GM10847 (cell line): ENCODE data around the gene PEX14.

Source experiments
- POLR2A ChIP-seq: IDR thresholded peaks from 2 replicates; pipeline ENCODE4 v1.6.1; 2011; ENCODE audit not compliant: insufficient read length; ENCODE audit errors: extremely low read depth

The PEX14 gene

GRCh38 chr1:10665930-10666850, 191.4 kb downstream of the PEX14 start:
- no peak for TF ChIP-seq POLR2A

GRCh38 chr1:10667861-10668761, 193.4 kb downstream of the PEX14 start:
- TF ChIP-seq POLR2A: no peak

GRCh38 chr1:10669570-10669969, 194.8 kb downstream of the PEX14 start:
- TF ChIP-seq POLR2A: no peak

GRCh38 chr1:10670190-10670589, 195.4 kb downstream of the PEX14 start:
- no peak for TF ChIP-seq POLR2A

- TF ChIP-seq POLR2A: no peak
Measured at GRCh38 chr1:10671090-10671489, 196.3 kb downstream of the PEX14 start.

- TF ChIP-seq POLR2A: no peak
Measured at GRCh38 chr1:10671622-10672342, 197.0 kb downstream of the PEX14 start.

GRCh38 chr1:10672343-10673050, 197.7 kb downstream of the PEX14 start:
- TF ChIP-seq POLR2A: no peak

GRCh38 chr1:10673109-10673711, 198.5 kb downstream of the PEX14 start:
- TF ChIP-seq POLR2A: no peak

GRCh38 chr1:10674222-10674621, 199.5 kb downstream of the PEX14 start:
- no peak for TF ChIP-seq POLR2A

- no peak for TF ChIP-seq POLR2A
Measured at GRCh38 chr1:10674700-10675609, 200.2 kb downstream of the PEX14 start.

GRCh38 chr1:10675813-10676212, 201.1 kb downstream of the PEX14 start:
- TF ChIP-seq POLR2A: no peak

GRCh38 chr1:10676963-10677362, 202.2 kb downstream of the PEX14 start:
- no peak for TF ChIP-seq POLR2A

GRCh38 chr1:10677491-10678391, 203.0 kb downstream of the PEX14 start:
- no peak for TF ChIP-seq POLR2A

- TF ChIP-seq POLR2A: no peak
Measured at GRCh38 chr1:10678402-10678801, 203.7 kb downstream of the PEX14 start.
